HG02885 (cell line): Measurements from ENCODE around the gene CITED4.

ENCODE experiments used
- ATAC-seq: cut with Tn5 transposase; IDR thresholded peaks from one replicate; pipeline ENCODE4 v1.9.1; 2021; ENCODE audit warnings: mild to moderate bottlenecking; ENCODE audit not compliant: unreplicated experiment, poor library complexity

The CITED4 gene

GRCh38 chr1:40856116-40856515 is 6.0 kb downstream of the CITED4 start:
- ATAC-seq, result no peak

GRCh38 chr1:40855513-40855912 is 6.7 kb downstream of the CITED4 start:
- ATAC-seq, result no peak

GRCh38 chr1:40853885-40854170 is 8.3 kb downstream of the CITED4 start:
- no peak for ATAC-seq

- no peak for ATAC-seq
Measured at GRCh38 chr1:40853113-40853884, 8.9 kb downstream of the CITED4 start.

GRCh38 chr1:40851643-40852042 is 10.5 kb downstream of the CITED4 start:
- no peak for ATAC-seq

GRCh38 chr1:40849801-40850592 is 12.2 kb downstream of the CITED4 start:
- peak; percentile 71 for ATAC-seq

GRCh38 chr1:40848530-40849189 is 13.5 kb downstream of the CITED4 start:
- no peak for ATAC-seq

- no peak for ATAC-seq
Measured at GRCh38 chr1:40847023-40847745, 15.0 kb downstream of the CITED4 start.

GRCh38 chr1:40845895-40846294 is 16.3 kb downstream of the CITED4 start:
- no peak for ATAC-seq

- ATAC-seq, result no peak
Measured at GRCh38 chr1:40844887-40845878, 17.0 kb downstream of the CITED4 start.

GRCh38 chr1:40844079-40844478 is 18.1 kb downstream of the CITED4 start:
- no peak for ATAC-seq

GRCh38 chr1:40842691-40843090 is 19.5 kb downstream of the CITED4 start:
- no peak for ATAC-seq

- ATAC-seq, result no peak
Measured at GRCh38 chr1:40842207-40842606, 20.0 kb downstream of the CITED4 start.

GRCh38 chr1:40841602-40842001 is 20.6 kb downstream of the CITED4 start:
- no peak for ATAC-seq

- no peak for ATAC-seq
Measured at GRCh38 chr1:40840526-40841323, 21.4 kb downstream of the CITED4 start.

GRCh38 chr1:40839943-40840335 is 22.2 kb downstream of the CITED4 start:
- no peak for ATAC-seq

- ATAC-seq, result no peak
Measured at GRCh38 chr1:40838980-40839942, 22.9 kb downstream of the CITED4 start.
